ENCODE results near the gene WSCD2. TPM values are rescaled to one million over a fixed set of nuclear protein-coding genes. Genes with fewer than 3 reads are reported as not detected.

Gene WSCD2
- total and polyA plus RNA-seq, 3 donors from 2014 or later = 0.50 to 1.7 (median 0.94) TPM

- Histone ChIP-seq H3K9me3 (no peaks in the 10 kb centered on the region), H3K4me3 (no peak overlapping the region), H3K4me1 (no peaks in the 10 kb centered on the region), H3K27me3 (no peaks in the 10 kb centered on the region), H3K36me3 (ENCODE audit: low read depth, missing control alignments) (no peaks in the 10 kb centered on the region), H3K27ac (no peak overlapping the region)
- 88 to 96% methylated on average over 2 of the region's 2 CpGs for WGBS, 2 donors
- DNase-seq = no peak
- no peak for TF ChIP-seq CTCF (IDR thresholded peaks at IDR 0.05)
- TF ChIP-seq POLR2A (IDR thresholded peaks at IDR 0.05) = no peak
- intact Hi-C loops (cut with DNase I; ENCODE audit: low total_unique reads) = no loop called here
Observed at GRCh38 chr12:108172033-108172432, 42.9 kb downstream of the WSCD2 start.

GRCh38 chr12:108173160-108173559 is 44.1 kb downstream of the WSCD2 start:
- no peaks in the 10 kb centered on the region for H3K4me1 ChIP-seq
- intact Hi-C loops (cut with DNase I; ENCODE audit: low total_unique reads) = no loop called here
- no peak overlapping the region for H3K4me3 ChIP-seq
- no peak for TF ChIP-seq CTCF (IDR thresholded peaks at IDR 0.05)
- no peak for TF ChIP-seq POLR2A (IDR thresholded peaks at IDR 0.05)
- DNase-seq = no peak
- WGBS, 2 donors = 80 to 81% methylated on average over 1 to 3 of the region's 4 CpGs
- no peaks in the 10 kb centered on the region for H3K36me3 ChIP-seq (ENCODE audit: low read depth, missing control alignments)
- H3K9me3 ChIP-seq = no peaks in the 10 kb centered on the region
- H3K27ac ChIP-seq = no peak overlapping the region
- H3K27me3 ChIP-seq = no peaks in the 10 kb centered on the region

- Histone ChIP-seq H3K4me1 (no peaks in the 10 kb centered on the region), H3K9me3 (no peaks in the 10 kb centered on the region), H3K27me3 (no peaks in the 10 kb centered on the region), H3K27ac (no peak overlapping the region), H3K4me3 (no peak overlapping the region), H3K36me3 (ENCODE audit: low read depth, missing control alignments) (no peaks in the 10 kb centered on the region)
- no peak for DNase-seq
- TF ChIP-seq POLR2A (IDR thresholded peaks at IDR 0.05) = no peak
- no peak for TF ChIP-seq CTCF (IDR thresholded peaks at IDR 0.05)
- intact Hi-C loops (cut with DNase I; ENCODE audit: low total_unique reads) = no loop called here
- 77 to 87% methylated on average over 6 of the region's 6 CpGs for WGBS, 2 donors
Observed at GRCh38 chr12:108173892-108174291, 44.8 kb downstream of the WSCD2 start.

GRCh38 chr12:108174641-108175040 is 45.6 kb downstream of the WSCD2 start:
- no peaks in the 10 kb centered on the region for H3K27me3 ChIP-seq
- H3K4me1 ChIP-seq = no peaks in the 10 kb centered on the region
- H3K4me3 ChIP-seq = no peak overlapping the region
- intact Hi-C loops (cut with DNase I; ENCODE audit: low total_unique reads) = no loop called here
- no peak overlapping the region for H3K27ac ChIP-seq
- H3K9me3 ChIP-seq = no peaks in the 10 kb centered on the region
- H3K36me3 ChIP-seq (ENCODE audit: low read depth, missing control alignments) = no peaks in the 10 kb centered on the region
- no peak for DNase-seq
- 80 to 90% methylated on average over 5 to 6 of the region's 6 CpGs for WGBS, 2 donors
- TF ChIP-seq POLR2A (IDR thresholded peaks at IDR 0.05) = no peak
- TF ChIP-seq CTCF (IDR thresholded peaks at IDR 0.05) = no peak

- H3K4me3 ChIP-seq = no peak overlapping the region
- WGBS, 2 donors = 48 to 70% methylated on average over 3 to 4 of the region's 4 CpGs
- H3K27me3 ChIP-seq = no peaks in the 10 kb centered on the region
- no peaks in the 10 kb centered on the region for H3K36me3 ChIP-seq (ENCODE audit: low read depth, missing control alignments)
- no peak overlapping the region for H3K27ac ChIP-seq
- H3K4me1 ChIP-seq = no peaks in the 10 kb centered on the region
- no peak for DNase-seq
- H3K9me3 ChIP-seq = no peaks in the 10 kb centered on the region
- intact Hi-C loops (cut with DNase I; ENCODE audit: low total_unique reads) = no loop called here
- TF ChIP-seq CTCF (IDR thresholded peaks at IDR 0.05) (no peak), POLR2A (IDR thresholded peaks at IDR 0.05) (no peak)
Observed at GRCh38 chr12:108175310-108175709, 46.2 kb downstream of the WSCD2 start.
